HFF-Myc (cell line): Measurements from ENCODE around the gene NAA11.

ENCODE experiments used
- DNase-seq: peaks from one replicate; pipeline ENCODE4 v3.0.0-alpha.2; 2011; ENCODE audit warnings: low read depth; ENCODE audit errors: extremely low read depth
- H3K4me3 ChIP-seq: replicated peaks from 2 replicates; pipeline ENCODE4 v1.5.1; 2011; ENCODE audit warnings: low read depth, mild to moderate bottlenecking, control low read depth, low read length
- CTCF ChIP-seq: IDR thresholded peaks from 2 replicates; pipeline ENCODE4 v1.5.1; 2012; ENCODE audit warnings: mild to moderate bottlenecking, low read depth, low read length, control low read depth; ENCODE audit errors: missing control alignments

The NAA11 gene

GRCh38 chr4:79334783-79335182, 8.9 kb upstream of the NAA11 start:
- H3K4me3 ChIP-seq: no peak overlapping the region
- TF ChIP-seq CTCF: no peak
- DNase-seq: no peak

DNA sequence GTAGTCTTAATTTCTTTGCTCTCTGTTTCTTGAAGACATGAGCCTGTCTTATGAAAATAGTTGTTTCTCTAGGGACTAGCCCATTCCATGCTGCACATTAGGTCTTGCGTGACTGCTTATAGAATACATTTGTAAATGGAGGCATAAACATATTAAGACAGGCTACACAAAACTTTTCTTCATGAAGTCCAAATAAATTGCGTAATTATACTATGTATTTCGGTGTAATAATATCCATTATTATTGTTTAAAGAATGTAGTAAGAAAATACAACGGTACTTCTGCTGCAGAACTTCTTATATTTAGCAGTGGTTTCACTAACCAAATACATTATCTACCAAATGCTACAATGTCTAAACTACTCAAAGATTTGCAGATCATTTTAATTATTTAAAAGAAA, 8.5 kb upstream of the NAA11 start:
- H3K4me3 ChIP-seq: no peak overlapping the region
- no peak for DNase-seq
- TF ChIP-seq CTCF: no peak

DNA sequence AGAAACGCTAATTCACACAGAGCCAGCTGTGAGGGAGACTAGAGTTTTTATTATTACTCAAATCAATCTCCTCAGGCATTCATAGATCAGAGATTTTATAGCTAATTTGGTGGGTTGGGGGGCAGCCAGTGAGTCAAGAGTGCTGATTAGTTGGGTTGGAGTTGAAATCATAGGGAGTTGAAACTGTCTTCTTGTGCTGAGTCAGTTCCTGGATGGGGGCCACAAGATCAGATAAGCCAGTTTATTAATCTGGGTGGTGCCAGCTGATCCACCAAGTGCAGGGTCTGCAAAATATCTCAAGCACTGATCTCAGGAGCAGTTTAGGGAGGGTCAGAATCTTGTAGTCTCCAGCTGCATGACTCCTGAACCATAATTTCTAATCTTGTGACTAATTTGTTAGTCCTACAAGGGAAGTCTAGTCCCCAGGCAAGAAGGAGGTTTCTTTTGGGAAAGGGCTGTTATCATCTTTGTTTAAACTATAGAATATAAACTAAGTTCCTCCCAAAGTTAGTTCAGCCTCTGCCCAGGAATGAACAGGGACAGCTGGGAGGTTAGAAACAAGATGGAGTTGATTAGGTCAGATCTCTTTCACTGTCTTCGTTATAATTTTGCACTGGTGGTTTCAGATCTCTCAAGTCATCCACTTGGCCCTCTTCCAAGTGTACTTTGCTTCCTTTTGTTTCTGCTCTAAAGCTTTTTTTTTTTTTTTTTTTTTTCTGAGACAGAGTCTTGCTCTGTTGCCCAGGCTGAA, 5.4 kb upstream of the NAA11 start:
- DNase-seq: no peak
- TF ChIP-seq CTCF: no peak
- no peak overlapping the region for H3K4me3 ChIP-seq

GRCh38 chr4:79330720-79331119, 4.9 kb upstream of the NAA11 start:
- H3K4me3 ChIP-seq: no peak overlapping the region
- no peak for TF ChIP-seq CTCF
- DNase-seq: no peak

DNA sequence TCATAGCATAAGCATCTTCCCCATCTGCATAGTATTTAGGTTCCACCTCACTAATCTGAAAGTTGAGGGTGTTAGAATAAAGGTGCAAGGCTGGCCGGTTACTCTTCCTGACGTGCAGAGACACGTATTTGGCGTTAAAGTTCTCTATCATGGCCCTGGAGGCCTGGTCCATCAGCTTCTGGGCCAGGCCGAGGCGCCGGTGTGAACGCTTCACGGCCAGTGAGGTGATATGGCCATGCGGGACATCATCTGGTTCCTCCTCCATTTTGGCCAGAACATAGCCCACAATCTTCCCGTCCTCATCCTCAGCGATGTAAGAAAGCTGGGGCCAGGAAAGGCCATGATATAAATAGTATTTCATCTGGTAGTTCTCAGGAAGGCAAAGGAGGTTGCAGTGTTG, 425 bp downstream of the NAA11 start:
- DNase-seq: no peak
- no peak overlapping the region for H3K4me3 ChIP-seq
- no peak for TF ChIP-seq CTCF

- TF ChIP-seq CTCF: no peak
- no peak for DNase-seq
- no peak overlapping the region for H3K4me3 ChIP-seq
Measured at GRCh38 chr4:79319975-79320374, 5.9 kb downstream of the NAA11 start.

DNA sequence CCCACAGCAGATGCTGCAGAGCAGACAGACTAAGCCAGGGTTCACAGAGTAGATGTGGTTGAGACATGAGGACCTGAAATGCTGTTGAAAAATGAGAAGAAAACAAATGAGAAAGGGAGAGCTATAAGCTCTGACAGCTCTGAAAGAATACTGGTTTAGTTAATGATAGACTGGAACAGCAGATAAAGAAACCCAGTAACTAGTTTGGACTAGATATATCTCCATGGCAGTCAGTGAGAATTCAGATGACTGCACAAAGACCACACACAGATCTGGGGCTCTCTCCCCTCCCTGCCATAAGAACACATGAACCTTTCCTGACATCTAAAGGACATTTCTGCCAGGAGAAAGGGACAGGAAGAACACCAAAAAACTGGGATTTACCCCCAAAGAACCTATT, 8.2 kb downstream of the NAA11 start:
- TF ChIP-seq CTCF: no peak
- H3K4me3 ChIP-seq: no peak overlapping the region
- DNase-seq: no peak
